ENCODE measurements around the gene KRTAP5-10.

GRCh38 chr11:71577469-71578004 is 12.2 kb downstream of the KRTAP5-10 start:
- no peak for TF ChIP-seq POLR2AphosphoS5 (IDR thresholded peaks at IDR 0.05)
- TF ChIP-seq CTCF (IDR thresholded peaks at IDR 0.05) = no peak

All from prostate gland (tissue), 2 donors.